HEK293 (cell line): Measurements from ENCODE around the gene CCDC85A.

Experiments
- CTCF ChIA-PET: fragments of 350-600 bp; formaldehyde crosslinking; extraction: SDS; loops from one replicate; lab custom pipeline; 2021; ENCODE audit warnings: antibody characterized with exemption; lab: Yijun Ruan, JAX
- POLR2A ChIA-PET: fragments of 300-600 bp; formaldehyde crosslinking; extraction: SDS; loops from one replicate; lab custom pipeline; 2020; ENCODE audit warnings: antibody characterized with exemption, inconsistent platforms; lab: Yijun Ruan, JAX
- H3K27ac ChIP-seq: fragments of 200-500 bp; sonication (Bioruptor generic); 2 replicates; pipeline ENCODE4 v1.5.1; 2014; ENCODE audit warnings: low read depth, low read length, control low read depth, inconsistent platforms; ENCODE audit errors: extremely low read depth
- H3K36me3 ChIP-seq, 2 experiments: fragments of 200-500 bp in 1 of 2; sonication (Bioruptor generic) in 1 of 2; 1 replicate in 1 of 2; 2 replicates in 1 of 2; pipeline ENCODE4 v1.5.1; 2014 to 2017; ENCODE audit warnings: inconsistent platforms in 2 of 2, low read length in 2 of 2; ENCODE audit not compliant: control insufficient read depth in 2 of 2, insufficient read depth in 1 of 2
- H3K4me1 ChIP-seq: fragments of 200-500 bp; sonication (Bioruptor generic); 2 replicates; pipeline ENCODE4 v1.5.1; 2014; ENCODE audit warnings: mild to moderate bottlenecking, low read length, inconsistent platforms; ENCODE audit not compliant: control insufficient read depth, insufficient read depth
- H3K4me3 ChIP-seq: 2 replicates; pipeline ENCODE4 v1.5.1; 2011; ENCODE audit warnings: low read depth, mild to moderate bottlenecking, control low read depth, low read length, moderate library complexity
- H3K9me3 ChIP-seq: fragments of 200-500 bp; sonication (Bioruptor generic); 2 replicates; pipeline ENCODE4 v1.5.1; 2014; ENCODE audit warnings: low read depth, low read length, inconsistent platforms; ENCODE audit not compliant: control insufficient read depth, insufficient read depth
- BCL6B ChIP-seq: fragments of 450-650 bp; formaldehyde crosslinking; IDR thresholded peaks from 2 replicates; pipeline ENCODE4 v1.5.1; 2017; ENCODE audit warnings: missing biosample characterization, missing genetic modification characterization
- FEZF1 ChIP-seq: fragments of 450-650 bp; formaldehyde crosslinking; IDR thresholded peaks from 2 replicates; pipeline ENCODE4 v1.5.1; 2016; ENCODE audit warnings: missing biosample characterization, missing genetic modification characterization
- GLIS1 ChIP-seq: fragments of 450-650 bp; formaldehyde crosslinking; IDR thresholded peaks from 2 replicates; pipeline ENCODE4 v1.5.1; 2016; ENCODE audit warnings: missing biosample characterization, missing genetic modification characterization
- HOXC10 ChIP-seq: sonication (generic); formaldehyde crosslinking; IDR thresholded peaks from 2 replicates; pipeline ENCODE4 v1.8.1; 2023; ENCODE audit warnings: mild to moderate bottlenecking, missing genetic modification reagents
- SP2 ChIP-seq: fragments of 450-650 bp; formaldehyde crosslinking; IDR thresholded peaks from 2 replicates; pipeline ENCODE4 v1.5.1; 2016; ENCODE audit warnings: missing biosample characterization, missing genetic modification characterization
- WT1 ChIP-seq: fragments of 450-650 bp; formaldehyde crosslinking; IDR thresholded peaks from 2 replicates; pipeline ENCODE4 v1.5.1; 2016; ENCODE audit warnings: missing biosample characterization, missing genetic modification characterization
- ZBTB10 ChIP-seq: fragments of 450-650 bp; formaldehyde crosslinking; IDR thresholded peaks from 2 replicates; pipeline ENCODE4 v1.5.1; 2016; ENCODE audit warnings: missing biosample characterization, missing genetic modification characterization
- ZFHX2 ChIP-seq: fragments of 450-650 bp; formaldehyde crosslinking; conservative IDR thresholded peaks from 2 replicates; pipeline ENCODE4 v1.5.1; 2016; ENCODE audit warnings: missing biosample characterization, missing genetic modification characterization
- ZFP69B ChIP-seq: fragments of 450-650 bp; formaldehyde crosslinking; IDR thresholded peaks from 2 replicates; pipeline ENCODE4 v1.5.1; 2016; ENCODE audit warnings: missing biosample characterization, missing genetic modification characterization
- ZNF140 ChIP-seq: fragments of 450-650 bp; formaldehyde crosslinking; IDR thresholded peaks from 2 replicates; pipeline ENCODE4 v1.5.1; 2016; ENCODE audit warnings: missing biosample characterization, missing genetic modification characterization
- ZNF274 ChIP-seq, 2 experiments: fragments of 200-500 bp in 1 of 2; fragments of 450-650 bp in 1 of 2; sonication (Bioruptor generic) in 1 of 2; formaldehyde crosslinking in 1 of 2; IDR thresholded peaks; 2 replicates each; pipeline versions ENCODE4 v1.5.1 to v1.6.1; 2014 to 2016; ENCODE audit warnings: borderline replicate concordance in 1 of 2, inconsistent platforms in 1 of 2, low read length in 1 of 2, missing biosample characterization in 1 of 2, missing genetic modification characterization in 1 of 2
- ZNF341 ChIP-seq: fragments of 450-650 bp; formaldehyde crosslinking; IDR thresholded peaks from 2 replicates; pipeline ENCODE4; 2016; ENCODE audit warnings: low read depth, missing biosample characterization, missing genetic modification characterization
- ZNF670 ChIP-seq: fragments of 450-650 bp; formaldehyde crosslinking; IDR thresholded peaks from 2 replicates; pipeline ENCODE4 v1.5.1; 2016; ENCODE audit warnings: missing biosample characterization, missing genetic modification characterization, low read depth
- ZNF704 ChIP-seq: fragments of 450-650 bp; formaldehyde crosslinking; IDR thresholded peaks from 2 replicates; pipeline ENCODE4 v1.5.1; 2016; ENCODE audit warnings: missing biosample characterization, missing genetic modification characterization
- ZNF747 ChIP-seq: fragments of 450-650 bp; formaldehyde crosslinking; IDR thresholded peaks from 2 replicates; pipeline ENCODE4 v1.5.1; 2016; ENCODE audit warnings: missing biosample characterization, missing genetic modification characterization
- ZNF777 ChIP-seq: fragments of 450-650 bp; formaldehyde crosslinking; IDR thresholded peaks from 2 replicates; pipeline ENCODE4 v1.5.1; 2017; ENCODE audit warnings: missing biosample characterization, missing genetic modification characterization, borderline replicate concordance
- ZNF785 ChIP-seq: fragments of 450-650 bp; formaldehyde crosslinking; IDR thresholded peaks from 2 replicates; pipeline ENCODE4 v1.5.1; 2016; ENCODE audit warnings: missing biosample characterization, missing genetic modification characterization
- TF ChIP-seq, protein P1 (sequence below): fragments of 450-650 bp; formaldehyde crosslinking; IDR thresholded peaks from 2 replicates; pipeline ENCODE4 v1.5.1; 2017; ENCODE audit warnings: missing biosample characterization, missing genetic modification characterization
- TF ChIP-seq, protein P2 (sequence below): fragments of 450-650 bp; formaldehyde crosslinking; IDR thresholded peaks from 2 replicates; pipeline ENCODE4 v1.5.1; 2016; ENCODE audit warnings: missing biosample characterization, missing genetic modification characterization, borderline replicate concordance
- TF ChIP-seq, protein P3 (sequence below): fragments of 450-650 bp; formaldehyde crosslinking; IDR thresholded peaks from 2 replicates; pipeline ENCODE4 v1.5.1; 2016; ENCODE audit warnings: missing biosample characterization, missing genetic modification characterization
- TF ChIP-seq, protein P4 (sequence below): sonication (generic); formaldehyde crosslinking; IDR thresholded peaks from 2 replicates; pipeline ENCODE4 v1.8.1; 2022; ENCODE audit warnings: mild to moderate bottlenecking, moderate library complexity, missing genetic modification reagents

Gene CCDC85A

GRCh38 chr2:56217106-56217505 lies 33.3 kb downstream of the CCDC85A start:
- POLR2A ChIA-PET = no interaction called here
- Histone ChIP-seq H3K4me1 (no peaks in the 10 kb centered on the region), H3K4me3 (no peak overlapping the region), H3K36me3 (no peaks in the 10 kb centered on the region), H3K27ac (no peak overlapping the region), H3K9me3 (no peaks in the 10 kb centered on the region; the same call in 1 of the 2 replicates)
- CTCF ChIA-PET = interaction anchor here (0.6 kb wide), 1 partner anchor 17 kb away, joined by 3 read pairs; no protein-coding TSS in a partner anchor
- TF ChIP-seq ZBTB10 (tag by site-specific recombination) (no peak), ZNF670 (tag by site-specific recombination) (no peak), ZNF747 (tag by site-specific recombination) (no peak), ZNF341 (tag by site-specific recombination) (no peak)
- TF ChIP-seq, protein P1, sequence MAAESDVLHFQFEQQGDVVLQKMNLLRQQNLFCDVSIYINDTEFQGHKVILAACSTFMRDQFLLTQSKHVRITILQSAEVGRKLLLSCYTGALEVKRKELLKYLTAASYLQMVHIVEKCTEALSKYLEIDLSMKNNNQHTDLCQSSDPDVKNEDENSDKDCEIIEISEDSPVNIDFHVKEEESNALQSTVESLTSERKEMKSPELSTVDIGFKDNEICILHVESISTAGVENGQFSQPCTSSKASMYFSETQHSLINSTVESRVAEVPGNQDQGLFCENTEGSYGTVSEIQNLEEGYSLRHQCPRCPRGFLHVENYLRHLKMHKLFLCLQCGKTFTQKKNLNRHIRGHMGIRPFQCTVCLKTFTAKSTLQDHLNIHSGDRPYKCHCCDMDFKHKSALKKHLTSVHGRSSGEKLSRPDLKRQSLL (tag by site-specific recombination) = no peak
- TF ChIP-seq, protein P2, sequence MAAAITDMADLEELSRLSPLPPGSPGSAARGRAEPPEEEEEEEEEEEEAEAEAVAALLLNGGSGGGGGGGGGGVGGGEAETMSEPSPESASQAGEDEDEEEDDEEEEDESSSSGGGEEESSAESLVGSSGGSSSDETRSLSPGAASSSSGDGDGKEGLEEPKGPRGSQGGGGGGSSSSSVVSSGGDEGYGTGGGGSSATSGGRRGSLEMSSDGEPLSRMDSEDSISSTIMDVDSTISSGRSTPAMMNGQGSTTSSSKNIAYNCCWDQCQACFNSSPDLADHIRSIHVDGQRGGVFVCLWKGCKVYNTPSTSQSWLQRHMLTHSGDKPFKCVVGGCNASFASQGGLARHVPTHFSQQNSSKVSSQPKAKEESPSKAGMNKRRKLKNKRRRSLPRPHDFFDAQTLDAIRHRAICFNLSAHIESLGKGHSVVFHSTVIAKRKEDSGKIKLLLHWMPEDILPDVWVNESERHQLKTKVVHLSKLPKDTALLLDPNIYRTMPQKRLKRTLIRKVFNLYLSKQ (tag by site-specific recombination) = no peak

DNA sequence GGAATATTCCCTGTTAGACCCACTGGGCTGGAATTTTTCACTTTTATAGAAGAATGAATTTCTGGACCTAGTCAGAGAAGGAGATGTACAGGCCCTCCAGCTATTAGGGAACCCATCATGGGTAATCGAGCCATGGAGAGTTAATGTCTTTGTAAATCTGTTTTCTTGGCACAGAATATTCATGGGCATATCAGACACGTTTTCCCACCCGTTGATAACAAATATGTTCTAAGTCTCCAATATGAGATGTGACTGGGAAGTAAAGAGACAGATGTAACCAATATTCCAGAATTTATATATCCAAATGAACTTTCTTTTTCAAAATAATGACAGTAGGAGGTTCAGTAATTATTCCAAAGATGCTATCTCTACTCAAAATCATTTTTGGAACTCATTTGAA lies 38.7 kb downstream of the CCDC85A start:
- Histone ChIP-seq H3K4me1 (peaks cover 4% of the 10 kb centered on the region; the same call in 1 of the 2 replicates), H3K4me3 (no peak overlapping the region), H3K9me3 (no peaks in the 10 kb centered on the region; the same call in 1 of the 2 replicates), H3K36me3 (no peaks in the 10 kb centered on the region), H3K27ac (no peak overlapping the region)
- CTCF ChIA-PET = no interaction called here
- POLR2A ChIA-PET = no interaction called here
- TF ChIP-seq ZNF777 (tag by site-specific recombination) (no peak), ZNF140 (tag by site-specific recombination) (no peak), ZNF704 (tag by site-specific recombination) (no peak), GLIS1 (tag by site-specific recombination) (no peak), ZNF785 (tag by site-specific recombination) (no peak), WT1 (tag by site-specific recombination) (no peak), ZNF274 (IDR thresholded peaks at IDR 0.05; ENCODE audit: low read length) (no peak), ZNF274 (tag by site-specific recombination; IDR thresholded peaks at IDR 0.05; ENCODE audit: borderline replicate concordance) (no peak), SP2 (tag by site-specific recombination) (no peak), ZFHX2 (no peak), ZFP69B (tag by site-specific recombination) (no peak), BCL6B (no peak), FEZF1 (tag by site-specific recombination) (no peak), HOXC10 (CRISPR knock-in tag) (no peak)
- TF ChIP-seq, protein P3, sequence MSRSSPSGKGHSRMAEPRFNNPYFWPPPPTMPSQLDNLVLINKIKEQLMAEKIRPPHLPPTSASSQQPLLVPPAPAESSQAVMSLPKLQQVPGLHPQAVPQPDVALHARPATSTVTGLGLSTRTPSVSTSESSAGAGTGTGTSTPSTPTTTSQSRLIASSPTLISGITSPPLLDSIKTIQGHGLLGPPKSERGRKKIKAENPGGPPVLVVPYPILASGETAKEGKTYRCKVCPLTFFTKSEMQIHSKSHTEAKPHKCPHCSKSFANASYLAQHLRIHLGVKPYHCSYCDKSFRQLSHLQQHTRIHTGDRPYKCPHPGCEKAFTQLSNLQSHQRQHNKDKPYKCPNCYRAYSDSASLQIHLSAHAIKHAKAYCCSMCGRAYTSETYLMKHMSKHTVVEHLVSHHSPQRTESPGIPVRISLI (tag by site-specific recombination) = no peak
- TF ChIP-seq, protein P4, sequence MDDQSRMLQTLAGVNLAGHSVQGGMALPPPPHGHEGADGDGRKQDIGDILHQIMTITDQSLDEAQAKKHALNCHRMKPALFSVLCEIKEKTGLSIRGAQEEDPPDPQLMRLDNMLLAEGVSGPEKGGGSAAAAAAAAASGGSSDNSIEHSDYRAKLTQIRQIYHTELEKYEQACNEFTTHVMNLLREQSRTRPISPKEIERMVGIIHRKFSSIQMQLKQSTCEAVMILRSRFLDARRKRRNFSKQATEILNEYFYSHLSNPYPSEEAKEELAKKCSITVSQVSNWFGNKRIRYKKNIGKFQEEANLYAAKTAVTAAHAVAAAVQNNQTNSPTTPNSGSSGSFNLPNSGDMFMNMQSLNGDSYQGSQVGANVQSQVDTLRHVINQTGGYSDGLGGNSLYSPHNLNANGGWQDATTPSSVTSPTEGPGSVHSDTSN (CRISPR knock-in tag) = no peak
- TF ChIP-seq, protein P1 (tag by site-specific recombination) = no peak
